MG63 (cell line): ENCODE results near the gene PCBP4. TPM values are rescaled to one million over a fixed set of nuclear protein-coding genes. Genes with fewer than 3 reads are reported as not detected.

ENCODE experiments used
- DNase-seq: peaks from one replicate; pipeline ENCODE4 v3.0.0-alpha.2; 2020
- H3K27me3 ChIP-seq: fragments of 250-450 bp; sonication (Bioruptor Pico); 2 replicates; pipeline ENCODE4 v1.5.1; 2020; ENCODE audit warnings: mild to moderate bottlenecking, moderate library complexity
- H3K36me3 ChIP-seq: fragments of 250-450 bp; sonication (Bioruptor Pico); 2 replicates; pipeline ENCODE4 v1.5.1; 2020; ENCODE audit warnings: mild to moderate bottlenecking, moderate library complexity
- H3K4me3 ChIP-seq: fragments of 250-450 bp; sonication (Bioruptor Pico); 2 replicates; pipeline ENCODE4 v1.5.1; 2020; ENCODE audit warnings: mild to moderate bottlenecking, moderate library complexity
- H3K9me3 ChIP-seq: fragments of 250-450 bp; sonication (Bioruptor Pico); 2 replicates; pipeline ENCODE4 v1.5.1; 2020; ENCODE audit warnings: mild to moderate bottlenecking, moderate library complexity
- total RNA-seq: library from RNA; depleted of rRNA; stranded (reverse); fragments of >200 nt; shearing (Covaris generic); gene quantifications from 2 replicates; pipeline ENCODE4 v1.2.3, GENCODE V29; 2014; ENCODE audit warnings: low replicate concordance

Gene PCBP4
- total RNA-seq, 1 experiment from 2014 or later = 24.8 TPM

DNA sequence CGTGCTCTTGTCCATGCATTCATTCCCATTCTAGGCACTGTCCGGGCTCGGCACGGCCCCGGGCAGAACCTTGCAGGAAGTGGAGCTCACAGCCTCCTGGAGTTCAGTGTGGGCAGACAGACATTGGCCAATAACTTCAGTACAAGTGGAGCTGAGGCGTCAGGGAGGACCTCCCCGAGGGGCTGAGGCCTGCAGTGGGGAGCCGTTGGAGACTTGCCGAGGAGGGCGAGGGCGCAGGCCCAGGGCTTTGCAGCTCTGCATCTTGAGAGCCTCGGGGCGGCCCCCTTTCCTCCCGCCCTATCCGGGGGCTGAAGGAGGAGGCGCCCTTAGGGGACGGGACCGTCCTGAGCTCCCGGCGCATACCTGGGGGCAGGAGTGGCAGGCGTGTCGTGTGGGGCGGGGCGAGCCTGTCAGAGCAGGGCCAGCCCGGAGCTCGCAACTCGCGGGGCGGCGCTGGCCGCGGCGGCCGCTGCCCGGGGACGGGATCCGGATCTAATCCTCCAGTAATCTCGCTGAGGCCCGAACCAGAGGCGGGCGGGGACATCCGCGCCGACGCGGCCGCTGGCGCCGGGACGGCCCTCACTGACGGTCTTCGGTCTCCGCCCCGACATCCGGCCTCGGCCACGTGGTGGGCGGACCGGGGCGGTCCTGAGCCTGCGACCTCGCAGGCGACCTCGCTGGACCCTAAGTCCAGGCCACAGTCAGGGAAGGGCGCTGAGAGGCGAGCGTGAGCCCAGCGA is 15.8 kb upstream of the PCBP4 start, which contains the start of gene ACY1:
ACY1 (plus strand) TSS at position 698 of the 740 bp plus-strand sequence. CDS start 530 bp downstream, outside the sequence.
- Histone ChIP-seq H3K27me3 (no peaks in the 10 kb centered on the region), H3K4me3 (peak within 1 kb of the TSS; percentile 67), H3K9me3 (no peaks in the 10 kb centered on the region), H3K36me3 (no peaks in the 10 kb centered on the region)
- DNase-seq = peak; percentile 88

DNA sequence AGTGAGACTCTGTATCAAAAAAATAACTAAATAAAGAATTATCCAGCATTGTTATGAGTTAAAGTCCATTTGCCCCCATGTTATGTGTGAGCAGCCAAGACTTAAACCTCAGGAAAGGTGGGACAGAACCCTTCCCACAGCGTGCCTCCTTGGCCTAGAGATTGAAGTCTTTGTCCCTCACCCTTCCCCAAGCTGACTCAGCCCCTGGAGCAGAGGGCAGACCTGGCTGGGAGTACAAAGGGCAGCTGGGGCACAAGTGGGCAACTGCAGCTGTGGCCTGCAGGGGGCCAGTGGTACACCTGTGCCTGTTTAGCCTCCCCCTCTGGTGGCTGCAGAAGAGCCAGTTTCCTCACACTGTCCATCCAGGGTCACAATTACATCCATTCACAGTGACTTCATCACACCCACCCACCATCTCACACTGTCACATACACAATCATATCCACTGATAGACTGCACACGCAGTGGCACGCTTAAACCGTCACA is 15.1 kb upstream of the PCBP4 start:
- H3K36me3 ChIP-seq = no peaks in the 10 kb centered on the region
- H3K4me3 ChIP-seq = peak overlapping the region; percentile 67
- H3K9me3 ChIP-seq = no peaks in the 10 kb centered on the region
- H3K27me3 ChIP-seq = no peaks in the 10 kb centered on the region
- DNase-seq = peak; percentile 60

DNA sequence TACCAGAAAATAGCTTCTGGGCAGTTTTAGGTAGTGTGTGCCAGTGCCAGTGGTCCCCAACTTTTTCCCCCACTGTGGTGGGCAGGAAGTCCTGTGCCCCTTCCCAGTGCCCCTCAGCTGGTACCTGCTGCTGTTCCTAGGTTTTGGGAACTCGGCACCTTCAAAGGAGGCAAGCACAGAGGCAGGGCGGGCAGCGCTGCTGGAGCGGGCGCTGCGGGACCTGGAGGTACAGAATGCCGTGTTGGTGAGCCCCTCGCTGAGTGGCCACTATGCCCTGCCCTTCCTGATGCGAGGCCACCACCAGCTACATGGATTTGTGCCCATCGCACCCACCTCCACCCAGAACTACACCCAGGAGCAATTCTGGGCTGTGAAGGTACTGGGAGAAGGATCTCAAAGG is 13.0 kb upstream of the PCBP4 start:
- Histone ChIP-seq H3K27me3 (no peaks in the 10 kb centered on the region), H3K36me3 (no peaks in the 10 kb centered on the region), H3K9me3 (no peaks in the 10 kb centered on the region), H3K4me3 (no peak overlapping the region)
- no peak for DNase-seq

DNA sequence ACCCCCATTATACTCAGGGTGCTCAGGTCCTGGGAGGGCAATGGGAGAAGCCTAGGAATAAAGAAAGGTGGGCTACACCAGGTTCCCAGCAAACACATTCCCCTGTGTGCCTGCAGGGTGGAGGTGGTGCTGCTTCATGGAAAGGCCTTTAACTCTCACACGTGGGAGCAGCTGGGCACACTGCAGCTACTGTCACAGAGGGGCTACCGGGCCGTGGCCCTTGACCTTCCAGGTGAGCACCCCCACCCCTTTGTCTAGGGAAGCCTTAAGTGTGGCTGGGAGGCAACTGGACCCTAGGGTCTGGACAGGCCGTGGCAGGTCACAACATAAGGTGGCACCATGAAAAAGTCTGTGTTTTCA is 10.9 kb upstream of the PCBP4 start:
- Histone ChIP-seq H3K36me3 (no peaks in the 10 kb centered on the region), H3K4me3 (no peak overlapping the region), H3K9me3 (no peaks in the 10 kb centered on the region), H3K27me3 (no peaks in the 10 kb centered on the region)
- DNase-seq = no peak

DNA sequence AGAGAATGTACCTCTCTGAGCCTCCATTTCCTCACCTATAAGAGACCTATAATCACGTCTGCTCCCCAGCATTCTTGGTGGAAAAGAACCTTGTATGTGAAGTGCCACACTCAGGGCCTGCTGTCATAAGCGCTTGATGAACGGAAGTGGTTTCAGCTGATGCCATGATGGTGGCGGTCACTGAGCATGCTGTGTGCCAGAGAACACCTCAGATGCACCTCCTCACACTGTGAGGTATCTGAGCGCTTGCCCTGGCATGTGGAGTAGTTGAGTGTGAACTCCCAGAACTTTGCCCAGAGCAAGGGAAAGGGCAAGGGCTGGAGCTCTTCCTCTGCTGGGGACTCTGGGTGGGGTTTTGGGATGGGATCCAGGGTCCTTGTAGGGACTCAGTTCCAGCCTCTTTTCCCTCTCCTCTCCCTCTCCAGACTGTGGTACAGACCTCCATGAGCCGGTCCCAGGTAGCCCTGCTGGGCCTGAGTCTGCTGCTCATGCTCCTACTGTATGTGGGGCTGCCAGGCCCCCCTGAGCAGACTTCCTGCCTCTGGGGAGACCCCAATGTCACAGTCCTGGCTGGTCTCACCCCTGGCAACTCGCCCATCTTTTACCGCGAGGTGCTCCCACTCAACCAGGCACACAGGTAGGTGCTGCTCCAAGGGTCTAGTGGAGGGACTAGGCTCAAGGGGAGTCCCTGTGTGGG is 10.3 kb upstream of the PCBP4 start:
- no peak for DNase-seq
- no peak overlapping the region for H3K4me3 ChIP-seq
- H3K36me3 ChIP-seq = no peaks in the 10 kb centered on the region

DNA sequence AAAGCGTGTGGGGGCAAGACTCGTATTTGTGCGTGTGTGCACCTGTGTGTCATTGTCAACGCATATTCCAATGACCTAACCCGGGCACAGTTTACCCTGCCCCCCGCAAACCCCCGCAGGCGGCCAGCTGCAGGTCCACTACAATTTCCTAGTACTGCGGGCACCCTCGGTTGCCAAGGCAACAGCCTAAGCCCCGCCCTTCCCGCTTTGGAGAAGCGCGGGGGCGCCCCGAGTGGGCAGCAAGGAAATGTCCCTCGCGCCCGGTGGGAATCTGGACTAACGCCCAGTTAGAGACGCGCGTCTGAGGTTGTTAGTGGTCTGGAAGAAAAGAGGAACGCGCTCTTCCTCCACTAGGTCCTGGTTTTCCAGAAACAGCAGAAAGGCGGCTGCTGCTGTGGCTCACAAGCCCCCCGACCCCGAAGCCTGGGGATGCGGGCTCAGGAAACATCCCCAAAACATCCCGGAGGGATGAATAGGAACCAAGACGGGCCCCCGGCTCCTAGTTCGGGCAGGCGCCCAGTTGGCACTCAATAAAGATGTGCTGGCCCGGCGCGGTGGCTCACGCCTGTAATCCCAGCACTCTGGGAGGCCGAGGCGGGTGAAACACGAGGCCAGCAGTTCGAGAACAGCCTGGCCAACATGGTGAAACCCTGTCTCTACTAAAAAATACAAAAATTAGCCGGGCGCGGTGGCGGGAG is 8.7 kb upstream of the PCBP4 start:
- no peaks in the 10 kb centered on the region for H3K9me3 ChIP-seq
- peak overlapping the region; percentile 89 for H3K4me3 ChIP-seq
- H3K36me3 ChIP-seq = peaks cover 2% of the 10 kb centered on the region; the same call in 1 of the 2 replicates
- DNase-seq = peak; percentile 23
- no peaks in the 10 kb centered on the region for H3K27me3 ChIP-seq

More for the DNA sequence above, 10.3 kb upstream of the PCBP4 start:
- Histone ChIP-seq H3K9me3 (no peaks in the 10 kb centered on the region), H3K27me3 (no peaks in the 10 kb centered on the region)

DNA sequence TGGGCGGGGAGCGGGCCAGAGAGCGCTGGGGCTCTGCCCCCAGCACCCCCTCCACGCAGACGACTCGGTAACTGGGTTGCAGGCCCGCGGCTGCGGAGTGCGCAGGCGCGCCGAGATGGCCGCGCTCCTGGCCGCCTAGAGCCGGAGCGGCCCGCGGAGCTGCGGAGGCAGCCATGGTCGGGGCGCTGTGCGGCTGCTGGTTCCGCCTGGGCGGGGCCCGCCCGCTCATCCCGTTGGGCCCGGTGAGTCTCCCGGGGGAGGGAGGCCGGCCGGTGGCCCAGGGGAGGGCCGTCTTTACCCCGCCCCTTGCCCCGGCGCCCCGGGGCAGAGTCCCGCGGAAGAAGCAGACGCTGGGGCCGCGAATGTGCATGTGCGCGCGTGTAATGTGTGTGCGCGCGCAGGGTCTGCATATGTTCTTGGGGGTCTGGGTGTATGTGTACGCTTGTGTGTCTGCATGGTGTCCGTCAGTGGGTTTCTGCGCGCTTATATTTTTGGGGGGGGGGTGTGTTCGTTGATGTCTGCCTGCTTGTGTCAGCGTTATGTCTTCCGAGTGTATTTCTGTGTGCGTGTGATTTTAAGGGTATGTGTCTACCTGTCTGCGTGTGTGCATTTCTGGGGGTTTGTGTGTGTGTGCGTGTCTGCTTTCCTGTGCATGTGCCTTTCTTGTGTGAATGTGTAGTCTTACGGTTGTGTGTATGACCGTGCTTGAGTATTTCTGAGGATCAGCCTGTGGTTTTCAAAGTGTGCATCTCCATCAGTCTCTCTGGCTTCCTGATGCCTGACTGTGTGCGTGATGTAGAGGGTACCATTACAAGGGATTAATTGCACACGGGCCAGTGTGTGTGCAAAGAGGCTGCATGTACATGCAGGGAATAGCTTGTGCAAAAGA is 8.0 kb upstream of the PCBP4 start, which contains the start of gene ABHD14A:
ABHD14A (plus strand) TSS at position 102 of the 889 bp plus-strand sequence; CDS start at position 174, 72 bp downstream.
- Histone ChIP-seq H3K27me3 (no peaks in the 10 kb centered on the region), H3K36me3 (peaks cover 2% of the 10 kb centered on the region; the same call in 1 of the 2 replicates), H3K9me3 (no peaks in the 10 kb centered on the region), H3K4me3 (peak within 1 kb of the TSS; percentile 89)
- DNase-seq = peak; percentile 73

DNA sequence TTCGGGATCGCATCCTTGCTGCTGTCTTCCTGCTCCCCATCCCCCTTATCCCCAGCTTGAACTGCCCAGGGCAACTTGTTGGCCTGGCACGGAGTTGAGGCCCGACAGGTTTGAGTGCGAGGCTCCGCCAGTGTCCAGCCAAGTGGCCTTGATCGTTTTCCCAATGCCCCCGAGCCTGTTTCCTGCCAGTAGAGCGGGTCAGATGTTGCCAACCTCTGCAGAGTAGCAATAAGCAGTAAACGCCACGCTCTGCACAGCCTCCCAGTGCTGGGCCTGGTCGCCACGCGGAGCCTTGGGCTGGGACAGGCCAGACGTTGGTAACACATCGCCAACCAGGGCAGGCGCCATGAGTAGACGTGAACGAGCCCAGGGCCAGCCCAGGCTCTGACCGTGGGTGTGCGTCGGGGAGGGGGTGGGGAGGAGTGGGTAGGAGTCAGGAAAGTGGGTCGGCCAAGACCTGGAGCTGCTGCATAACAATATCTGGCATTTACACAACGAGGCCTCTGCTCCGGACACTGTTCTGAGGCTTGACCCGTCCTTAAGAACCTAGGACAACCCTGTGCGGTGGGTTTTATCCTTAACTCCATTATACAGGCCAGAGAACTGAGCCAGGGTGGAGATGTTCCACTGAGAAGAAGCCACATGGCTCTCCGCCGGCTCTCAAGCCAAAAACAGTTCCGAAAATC is 7.2 kb upstream of the PCBP4 start:
- DNase-seq = peak; percentile 32
- Histone ChIP-seq H3K27me3 (no peaks in the 10 kb centered on the region), H3K9me3 (no peaks in the 10 kb centered on the region), H3K36me3 (peaks cover 2% of the 10 kb centered on the region; the same call in 1 of the 2 replicates), H3K4me3 (peak overlapping the region; percentile 89)

DNA sequence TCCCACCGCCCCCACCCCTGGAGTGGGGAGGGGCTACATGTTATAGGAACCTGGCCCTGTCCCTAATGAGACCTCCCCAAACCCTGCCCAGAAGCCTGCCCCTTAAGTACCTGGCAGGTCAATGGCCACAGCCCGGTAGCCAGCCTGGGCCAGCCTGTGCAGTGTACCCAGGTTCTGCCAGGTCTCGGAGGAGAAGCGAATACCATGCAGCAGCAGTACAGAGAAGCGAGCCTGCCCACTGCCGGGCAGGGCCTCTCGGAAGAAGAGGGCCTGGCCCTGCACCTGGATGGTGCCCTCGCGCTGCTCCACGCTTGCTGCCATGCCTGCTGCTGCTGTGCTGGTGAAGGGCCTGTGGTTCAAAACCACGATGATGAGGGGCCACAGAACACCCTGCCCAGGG is 4.1 kb upstream of the PCBP4 start:
- H3K36me3 ChIP-seq = peaks cover 2% of the 10 kb centered on the region; the same call in 1 of the 2 replicates
- H3K27me3 ChIP-seq = no peaks in the 10 kb centered on the region
- no peaks in the 10 kb centered on the region for H3K9me3 ChIP-seq
- no peak for DNase-seq
- no peak overlapping the region for H3K4me3 ChIP-seq

DNA sequence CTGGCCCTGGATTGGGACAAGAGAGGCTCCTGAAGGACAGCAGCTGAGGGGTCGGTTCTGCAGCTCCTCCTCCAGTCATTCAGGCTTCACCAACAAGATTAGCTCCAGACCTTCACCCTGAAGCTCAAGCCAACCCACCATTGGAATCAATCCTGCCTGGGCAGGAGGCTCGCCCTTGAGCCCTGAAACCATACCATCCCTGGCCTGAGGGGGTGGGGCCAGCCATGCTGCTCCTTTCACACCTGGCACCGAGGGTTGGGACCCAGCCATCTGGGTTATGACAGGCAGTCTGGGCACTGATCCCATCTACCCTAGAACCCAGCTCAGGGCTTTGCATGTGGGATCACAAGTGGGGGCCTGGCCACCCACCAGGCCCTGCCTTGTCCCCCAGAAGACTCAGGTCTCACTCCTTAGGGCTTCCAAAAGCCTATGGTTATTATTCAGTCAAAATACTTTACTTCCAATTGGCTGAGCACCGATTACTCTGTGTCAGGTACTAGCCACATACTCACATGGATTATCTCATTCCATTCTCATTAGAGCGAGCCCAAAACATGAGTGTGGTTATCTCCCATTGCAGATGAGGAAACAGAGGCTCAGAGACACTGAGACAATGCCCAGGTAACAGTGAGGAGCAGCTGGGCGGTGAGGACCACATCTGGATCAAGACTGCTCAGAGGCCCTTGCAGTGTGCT is 3.5 kb upstream of the PCBP4 start:
- Histone ChIP-seq H3K9me3 (no peaks in the 10 kb centered on the region), H3K36me3 (peaks cover 2% of the 10 kb centered on the region; the same call in 1 of the 2 replicates), H3K27me3 (no peaks in the 10 kb centered on the region), H3K4me3 (no peak overlapping the region)
- DNase-seq = no peak

DNA sequence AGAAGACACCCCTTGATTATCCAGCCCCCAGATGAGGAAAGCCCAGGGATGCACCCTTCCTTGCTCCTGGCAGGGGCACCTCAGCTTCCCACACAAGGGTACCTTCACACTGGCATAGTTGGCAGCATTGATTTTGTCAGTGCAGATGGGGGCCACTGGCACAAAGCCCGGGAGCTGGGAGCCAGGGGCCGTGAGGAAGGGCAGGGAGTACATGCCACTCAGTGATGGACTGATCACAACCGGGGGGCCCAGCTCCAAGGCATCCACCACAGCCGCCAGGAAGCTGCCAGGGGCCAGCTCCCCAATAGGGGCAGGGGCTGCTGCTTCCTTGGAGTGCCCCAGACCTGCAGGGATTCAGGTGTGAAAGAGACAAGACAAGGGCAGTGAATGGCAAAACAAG is 2.6 kb upstream of the PCBP4 start:
- Histone ChIP-seq H3K27me3 (no peaks in the 10 kb centered on the region), H3K4me3 (no peak overlapping the region), H3K9me3 (no peaks in the 10 kb centered on the region), H3K36me3 (peaks cover 2% of the 10 kb centered on the region; the same call in 1 of the 2 replicates)
- DNase-seq = no peak

DNA sequence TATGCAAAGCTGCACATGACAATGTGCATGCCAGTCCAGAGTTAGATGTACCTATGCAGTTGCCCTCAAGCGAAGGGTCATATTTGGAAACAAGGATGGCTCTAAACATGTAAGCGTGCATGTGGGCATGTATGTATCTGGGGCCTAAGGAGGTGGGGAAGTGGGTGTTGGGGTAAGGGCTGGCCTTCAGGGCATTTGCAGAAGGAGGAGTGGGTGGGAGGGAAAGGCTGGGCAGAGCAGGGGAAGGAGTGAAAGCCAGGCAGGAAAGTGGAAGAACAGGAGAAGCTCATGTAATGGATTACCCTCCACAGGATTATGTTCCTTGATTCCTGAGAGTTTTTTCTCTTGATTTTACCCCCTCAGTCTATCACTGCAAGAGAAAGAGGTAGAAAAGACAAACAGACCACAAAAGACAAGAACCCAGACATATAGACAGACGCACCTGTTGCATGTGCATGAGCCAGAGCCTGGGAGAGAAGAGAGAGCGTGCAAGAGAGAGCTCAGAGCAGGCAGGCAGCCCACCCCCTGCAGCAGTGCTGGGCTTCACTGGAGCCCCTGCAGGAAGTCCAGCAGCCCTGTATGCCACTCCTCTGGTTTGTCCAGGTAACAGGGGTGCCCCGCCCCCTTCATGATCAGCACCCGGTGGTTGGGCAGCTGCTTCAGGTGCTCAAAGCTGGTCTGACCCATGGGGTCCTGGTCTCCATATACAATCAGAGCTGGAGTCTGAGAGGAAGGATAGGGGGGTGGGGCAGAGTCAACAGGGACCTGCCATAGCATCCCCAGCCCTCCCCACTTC is 1.8 kb upstream of the PCBP4 start:
- DNase-seq = no peak
- no peaks in the 10 kb centered on the region for H3K27me3 ChIP-seq
- no peak overlapping the region for H3K4me3 ChIP-seq
- H3K9me3 ChIP-seq = no peaks in the 10 kb centered on the region
- H3K36me3 ChIP-seq = peaks cover 2% of the 10 kb centered on the region; the same call in 1 of the 2 replicates

DNA sequence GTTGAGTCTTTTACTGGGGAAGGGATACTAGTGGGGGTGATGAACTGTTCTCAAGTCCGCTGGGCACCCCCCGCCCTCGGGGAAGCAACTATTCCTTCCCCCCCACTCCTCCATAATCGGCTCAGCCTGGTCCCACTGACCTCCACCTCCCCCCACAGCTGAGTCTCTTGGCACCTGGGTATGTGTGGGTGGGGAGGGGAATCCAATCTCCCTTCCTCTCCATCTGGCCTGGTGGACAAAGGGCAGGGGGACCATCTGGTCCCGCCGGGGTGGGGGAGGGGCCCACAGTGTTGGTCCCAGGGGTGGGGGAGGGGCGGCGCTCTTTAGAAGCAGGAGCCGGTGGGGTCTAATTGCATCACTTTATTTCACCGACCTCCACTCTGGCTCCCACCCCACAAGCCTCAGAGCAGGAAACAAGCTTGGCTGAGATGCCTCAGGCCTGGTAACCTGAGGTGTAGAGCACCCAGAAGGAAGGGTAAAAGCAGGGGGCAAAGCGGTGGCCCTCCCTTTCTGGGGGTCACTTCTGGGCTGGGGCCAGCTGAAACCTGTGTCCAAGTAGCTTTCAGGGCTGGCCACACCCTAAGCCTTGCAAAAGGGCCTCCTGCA is 1.0 kb upstream of the PCBP4 start:
- Histone ChIP-seq H3K9me3 (no peaks in the 10 kb centered on the region), H3K4me3 (peak overlapping the region; percentile 59), H3K27me3 (no peaks in the 10 kb centered on the region), H3K36me3 (peaks cover 2% of the 10 kb centered on the region; the same call in 1 of the 2 replicates)
- DNase-seq = peak; percentile 57

DNA sequence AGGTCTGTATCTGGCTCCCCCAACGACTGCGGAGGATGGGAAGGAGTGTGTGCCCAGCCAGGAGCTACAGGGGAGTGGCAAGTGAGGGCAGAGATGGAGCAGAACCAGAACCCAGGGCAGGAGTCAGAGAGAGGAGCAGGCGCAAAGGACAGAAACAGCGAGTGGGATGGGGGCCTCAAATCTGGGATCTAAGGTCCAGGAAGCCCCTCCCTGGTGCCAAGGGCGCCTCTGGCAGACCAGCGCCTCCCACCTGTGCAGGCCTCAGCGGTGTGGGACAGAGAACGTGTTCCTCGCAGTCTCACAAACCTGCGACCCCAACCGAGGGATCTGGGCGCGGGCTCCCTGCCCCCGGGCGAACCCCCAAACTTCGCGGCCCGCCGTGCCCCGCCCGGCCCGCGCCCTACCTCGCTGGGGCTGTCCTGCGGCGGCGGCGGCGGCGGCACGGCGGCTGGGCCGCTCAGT is 301 bp downstream of the PCBP4 start:
- peak overlapping the region; percentile 59 for H3K4me3 ChIP-seq
- no peaks in the 10 kb centered on the region for H3K27me3 ChIP-seq
- no peak for DNase-seq
- H3K36me3 ChIP-seq = peaks cover 2% of the 10 kb centered on the region; the same call in 1 of the 2 replicates
- H3K9me3 ChIP-seq = no peaks in the 10 kb centered on the region
